IPS-20b (cell line): Measurements from ENCODE around the gene PCYOX1L.

Experiments
- H3K27ac ChIP-seq: one replicate; pipeline ENCODE4 v1.5.1; 2013; ENCODE audit warnings: low read length
- H3K27me3 ChIP-seq: 2 replicates; pipeline ENCODE4 v1.6.1; 2013; ENCODE audit warnings: mild to moderate bottlenecking, low read length, inconsistent platforms; ENCODE audit not compliant: insufficient read depth
- H3K36me3 ChIP-seq: 2 replicates; pipeline ENCODE4 v1.6.1; 2013; ENCODE audit warnings: low read depth, mild to moderate bottlenecking, inconsistent platforms, low read length, moderate library complexity; ENCODE audit not compliant: insufficient read depth
- H3K4me1 ChIP-seq: 2 replicates; pipeline ENCODE4 v1.6.1; 2013; ENCODE audit warnings: mild to moderate bottlenecking, control low read depth, inconsistent platforms, low read length, moderate library complexity; ENCODE audit not compliant: insufficient read depth
- H3K4me3 ChIP-seq: 2 replicates; pipeline ENCODE4 v1.5.1; 2013; ENCODE audit warnings: mild to moderate bottlenecking, low read length, inconsistent platforms
- H3K9ac ChIP-seq: 2 replicates; pipeline ENCODE4 v1.6.1; 2013; ENCODE audit warnings: low read depth, mild to moderate bottlenecking, inconsistent platforms, low read length, moderate library complexity
- H3K9me3 ChIP-seq: 2 replicates; pipeline ENCODE4 v1.6.1; 2013; ENCODE audit warnings: mild to moderate bottlenecking, low read depth, low read length, inconsistent platforms; ENCODE audit not compliant: insufficient read depth

PCYOX1L gene, protein sequence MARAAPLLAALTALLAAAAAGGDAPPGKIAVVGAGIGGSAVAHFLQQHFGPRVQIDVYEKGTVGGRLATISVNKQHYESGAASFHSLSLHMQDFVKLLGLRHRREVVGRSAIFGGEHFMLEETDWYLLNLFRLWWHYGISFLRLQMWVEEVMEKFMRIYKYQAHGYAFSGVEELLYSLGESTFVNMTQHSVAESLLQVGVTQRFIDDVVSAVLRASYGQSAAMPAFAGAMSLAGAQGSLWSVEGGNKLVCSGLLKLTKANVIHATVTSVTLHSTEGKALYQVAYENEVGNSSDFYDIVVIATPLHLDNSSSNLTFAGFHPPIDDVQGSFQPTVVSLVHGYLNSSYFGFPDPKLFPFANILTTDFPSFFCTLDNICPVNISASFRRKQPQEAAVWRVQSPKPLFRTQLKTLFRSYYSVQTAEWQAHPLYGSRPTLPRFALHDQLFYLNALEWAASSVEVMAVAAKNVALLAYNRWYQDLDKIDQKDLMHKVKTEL

DNA sequence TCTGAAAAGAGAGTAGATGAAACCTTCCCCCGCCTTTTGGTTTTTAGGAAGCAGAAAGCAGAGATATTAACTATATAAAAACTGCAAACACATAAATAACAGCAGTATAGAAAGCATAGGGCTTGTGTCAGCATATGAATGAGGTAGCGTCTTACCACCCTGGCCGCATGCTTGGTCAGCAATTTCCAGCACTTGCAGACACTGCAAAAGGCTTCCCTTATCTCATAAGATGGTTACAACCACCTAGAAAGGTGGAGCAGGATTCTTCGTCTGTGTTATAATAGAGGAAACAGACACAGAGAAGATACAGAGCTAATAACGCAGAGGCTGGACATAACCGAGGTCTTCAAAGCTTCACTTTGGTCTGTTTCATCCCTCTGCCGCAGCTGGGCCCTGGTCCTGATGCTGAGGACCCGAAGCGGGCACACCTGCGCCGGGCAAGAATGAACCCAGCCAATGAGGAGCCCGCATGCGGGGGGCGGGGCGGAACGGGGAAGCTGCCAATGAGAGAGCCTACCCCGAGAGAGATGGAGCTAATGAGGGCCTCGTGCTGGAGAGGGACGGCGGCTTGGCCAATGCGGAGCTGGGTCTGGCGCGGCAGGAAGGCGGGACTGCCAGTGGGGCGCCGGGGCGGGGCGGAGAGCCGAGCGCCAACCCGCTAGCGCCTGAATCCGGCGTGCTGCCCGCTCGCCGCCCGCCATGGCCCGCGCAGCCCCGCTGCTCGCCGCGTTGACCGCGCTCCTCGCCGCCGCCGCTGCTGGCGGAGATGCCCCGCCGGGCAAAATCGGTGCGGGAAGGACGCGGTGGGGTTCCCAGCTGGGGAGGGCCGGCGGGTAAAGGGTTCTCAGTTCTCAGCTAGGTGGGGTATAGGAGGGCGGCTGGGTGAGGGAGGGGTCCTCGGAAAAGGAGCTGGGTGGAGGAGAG, at the start of gene PCYOX1L:
Gene PCYOX1L, plus strand, starts transcription at position 677 of the 924 bp plus-strand sequence. Its CDS starts 23 bp downstream, at position 700.
- Histone ChIP-seq H3K9ac (peak within 1 kb of the TSS; percentile 85; the same call in 1 of the 2 replicates), H3K27ac (no peak within 1 kb of the TSS)

DNA sequence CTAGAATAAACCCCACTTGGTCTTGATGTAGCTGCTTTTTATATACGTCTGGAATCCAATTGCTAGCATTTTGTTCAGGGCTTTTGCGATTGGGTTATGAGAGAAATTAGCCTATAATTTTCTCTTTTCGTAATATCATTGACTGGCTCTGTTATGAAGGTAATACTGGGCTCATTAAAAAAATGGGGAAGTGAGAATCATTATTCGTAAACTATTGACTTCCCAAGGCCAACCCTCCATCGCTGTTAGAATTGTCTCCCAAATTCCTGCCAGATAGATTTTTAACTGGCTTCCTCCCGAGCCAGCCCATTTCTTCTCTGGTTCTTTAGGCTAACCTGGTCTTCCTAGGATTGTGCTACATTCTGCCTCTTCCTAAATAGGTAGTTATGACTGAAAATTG, 48.5 kb upstream of the PCYOX1L start:
- H3K4me1 ChIP-seq = peaks cover 4% of the 10 kb centered on the region; the same call in 1 of the 2 replicates

More for the DNA sequence above, at the start of gene PCYOX1L:
- Histone ChIP-seq H3K27me3 (no peaks in the 10 kb centered on the region), H3K9me3 (no peaks in the 10 kb centered on the region), H3K36me3 (peaks cover 34% of the 10 kb centered on the region), H3K4me1 (no peaks in the 10 kb centered on the region), H3K4me3 (peak within 1 kb of the TSS; percentile 72)

DNA sequence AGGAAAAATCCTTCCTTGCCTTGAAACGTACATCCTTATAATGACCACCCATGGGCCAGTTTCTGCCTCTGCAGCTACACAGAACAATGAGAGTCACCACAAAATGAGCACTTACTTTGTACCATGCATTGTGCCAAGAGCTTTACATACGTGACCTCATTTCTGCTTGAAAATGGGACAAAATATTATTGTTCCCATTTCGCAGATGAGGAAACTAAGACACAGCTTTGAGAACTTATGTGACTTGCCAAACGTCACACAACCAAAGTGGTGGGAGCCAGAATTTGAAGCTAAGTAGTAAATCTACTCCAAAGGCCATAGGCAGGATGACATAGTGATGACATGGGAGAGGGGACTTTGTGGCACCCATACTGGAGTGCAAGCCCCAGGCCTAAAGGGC, 47.4 kb upstream of the PCYOX1L start:
- peaks cover 4% of the 10 kb centered on the region; the same call in 1 of the 2 replicates for H3K4me1 ChIP-seq
- no peaks in the 10 kb centered on the region for H3K27me3 ChIP-seq
- H3K9me3 ChIP-seq = no peaks in the 10 kb centered on the region
- no peak overlapping the region for H3K27ac ChIP-seq
- H3K9ac ChIP-seq = no peak overlapping the region
- H3K4me3 ChIP-seq = no peak overlapping the region
- H3K36me3 ChIP-seq = no peaks in the 10 kb centered on the region

More for the DNA sequence above, 48.5 kb upstream of the PCYOX1L start:
- Histone ChIP-seq H3K9me3 (no peaks in the 10 kb centered on the region), H3K9ac (no peak overlapping the region), H3K27me3 (no peaks in the 10 kb centered on the region), H3K27ac (no peak overlapping the region), H3K4me3 (no peak overlapping the region), H3K36me3 (no peaks in the 10 kb centered on the region)

DNA sequence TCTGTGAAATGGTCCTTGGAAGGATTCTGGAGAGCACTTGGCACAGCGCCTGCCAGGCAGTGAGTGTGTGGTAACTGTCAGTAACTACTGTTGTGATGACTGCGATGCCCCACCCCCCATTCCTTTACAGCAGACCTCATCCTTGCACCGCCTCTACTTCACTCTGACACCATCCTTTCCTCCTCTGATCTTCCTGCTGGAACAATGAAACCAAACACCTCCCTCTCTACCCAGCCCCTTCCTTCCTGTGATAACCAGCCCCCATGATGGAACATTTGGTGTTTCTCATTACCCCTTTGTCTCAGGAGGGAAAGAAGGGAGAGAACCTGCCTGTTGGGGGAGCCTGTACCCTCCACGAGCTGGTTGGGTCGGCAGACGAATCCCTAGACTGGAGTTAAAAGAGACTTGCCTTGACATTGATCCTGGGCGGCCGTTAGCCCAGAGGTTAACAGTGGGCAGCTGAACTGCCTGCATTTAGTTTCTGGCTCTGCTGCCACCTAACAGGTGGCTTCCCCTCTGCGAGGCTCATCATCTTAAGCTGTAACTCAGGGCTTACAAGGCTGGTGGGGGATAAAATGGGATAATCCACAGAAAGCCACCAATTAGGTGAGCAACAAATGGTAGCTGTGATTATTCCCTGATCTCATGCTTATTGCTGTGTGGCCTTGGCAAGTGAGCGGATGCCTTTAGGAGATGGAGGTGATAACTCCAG, 46.7 kb upstream of the PCYOX1L start:
- Histone ChIP-seq H3K4me3 (no peak overlapping the region), H3K9ac (no peak overlapping the region), H3K4me1 (peaks cover 4% of the 10 kb centered on the region; the same call in 1 of the 2 replicates), H3K9me3 (no peaks in the 10 kb centered on the region), H3K36me3 (no peaks in the 10 kb centered on the region), H3K27me3 (no peaks in the 10 kb centered on the region), H3K27ac (no peak overlapping the region)

DNA sequence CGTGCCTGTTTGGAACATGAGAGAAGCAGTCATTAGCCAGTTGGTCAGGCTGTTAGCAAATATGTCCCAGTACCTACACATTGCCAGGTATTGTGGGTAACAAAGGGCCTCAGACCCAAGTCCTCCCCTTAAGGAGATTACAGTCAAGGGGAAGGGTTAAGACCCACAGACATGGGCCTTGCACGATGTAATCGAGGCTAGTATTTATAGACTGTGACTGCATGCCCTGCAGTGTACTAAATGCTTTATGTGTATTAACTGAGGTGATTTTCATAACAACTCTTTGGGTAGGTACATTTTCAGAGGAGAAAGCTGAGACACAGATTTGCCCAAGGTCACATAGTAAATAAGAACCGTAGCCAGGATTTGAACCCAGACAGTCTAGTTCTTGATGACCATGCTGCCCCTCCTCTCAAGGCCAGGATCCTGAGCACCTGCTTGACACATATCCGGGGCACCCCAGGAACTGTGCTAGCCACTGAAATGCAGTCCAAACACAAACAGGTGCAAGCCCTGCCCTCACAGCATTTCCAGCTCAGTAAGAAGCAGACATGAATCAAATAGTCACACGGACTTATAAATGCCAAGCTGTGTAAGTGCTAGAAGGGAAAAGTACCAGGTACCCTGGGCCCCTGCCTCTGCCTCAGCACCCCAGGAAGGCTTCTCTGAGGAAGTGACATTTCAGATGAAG, 44.5 kb upstream of the PCYOX1L start:
- peaks cover 8% of the 10 kb centered on the region; the same call in 1 of the 2 replicates for H3K4me1 ChIP-seq
- H3K27ac ChIP-seq = no peak overlapping the region
- no peaks in the 10 kb centered on the region for H3K36me3 ChIP-seq
- no peaks in the 10 kb centered on the region for H3K27me3 ChIP-seq
- no peak overlapping the region for H3K9ac ChIP-seq
- no peaks in the 10 kb centered on the region for H3K9me3 ChIP-seq
- H3K4me3 ChIP-seq = no peak overlapping the region

DNA sequence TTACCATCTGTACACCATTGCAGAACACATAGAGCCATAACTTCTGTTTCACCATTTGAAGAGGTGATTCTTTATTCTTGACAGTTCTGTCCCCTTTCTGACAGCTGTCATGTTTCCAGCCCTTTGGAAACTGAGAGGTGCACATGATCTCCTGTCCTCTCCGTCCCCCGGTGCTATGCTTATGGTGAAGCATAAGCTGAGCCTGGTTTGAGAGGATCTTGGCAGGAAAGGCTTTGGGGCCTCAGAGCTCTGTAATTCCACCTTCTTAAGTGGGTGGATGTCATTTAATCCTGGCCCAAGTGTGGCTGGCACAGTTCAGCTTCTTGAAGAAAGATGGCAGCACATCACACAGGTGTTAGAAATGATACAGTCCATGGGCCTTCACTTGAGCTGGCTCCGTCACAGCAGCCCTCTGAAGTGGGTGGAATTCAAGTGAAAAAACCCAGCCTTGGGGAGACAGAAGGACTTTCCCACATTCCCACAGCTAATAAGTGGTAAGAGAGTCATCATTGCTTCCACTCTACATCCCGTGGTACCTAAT, 43.2 kb upstream of the PCYOX1L start:
- no peak overlapping the region for H3K27ac ChIP-seq
- no peaks in the 10 kb centered on the region for H3K27me3 ChIP-seq
- peaks cover 8% of the 10 kb centered on the region; the same call in 1 of the 2 replicates for H3K4me1 ChIP-seq
- H3K36me3 ChIP-seq = no peaks in the 10 kb centered on the region
- no peaks in the 10 kb centered on the region for H3K9me3 ChIP-seq
- H3K9ac ChIP-seq = no peak overlapping the region
- no peak overlapping the region for H3K4me3 ChIP-seq

DNA sequence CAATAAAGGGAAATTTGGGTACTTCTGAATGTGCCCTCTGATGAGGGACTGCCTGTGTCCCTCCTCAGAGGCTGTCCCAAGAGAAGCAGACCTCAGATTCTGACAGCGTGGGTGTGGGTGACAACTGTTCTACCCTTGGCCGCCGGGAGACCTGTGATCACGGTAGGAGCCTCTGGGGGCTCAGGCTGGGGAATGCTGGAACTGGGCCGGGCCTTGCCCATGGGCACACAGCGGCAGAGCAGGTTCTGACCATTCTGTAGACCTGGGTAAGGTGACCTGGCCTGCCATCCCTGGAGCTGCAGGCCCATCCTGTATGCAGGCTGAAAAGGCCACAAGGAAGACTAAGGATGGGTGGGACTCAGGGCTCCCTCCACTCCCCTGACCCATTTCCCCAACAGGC, 42.1 kb upstream of the PCYOX1L start:
- no peak overlapping the region for H3K4me3 ChIP-seq
- peaks cover 7% of the 10 kb centered on the region; the same call in 1 of the 2 replicates for H3K4me1 ChIP-seq
- no peak overlapping the region for H3K9ac ChIP-seq
- no peaks in the 10 kb centered on the region for H3K27me3 ChIP-seq
- no peaks in the 10 kb centered on the region for H3K9me3 ChIP-seq
- no peak overlapping the region for H3K27ac ChIP-seq
- no peaks in the 10 kb centered on the region for H3K36me3 ChIP-seq

DNA sequence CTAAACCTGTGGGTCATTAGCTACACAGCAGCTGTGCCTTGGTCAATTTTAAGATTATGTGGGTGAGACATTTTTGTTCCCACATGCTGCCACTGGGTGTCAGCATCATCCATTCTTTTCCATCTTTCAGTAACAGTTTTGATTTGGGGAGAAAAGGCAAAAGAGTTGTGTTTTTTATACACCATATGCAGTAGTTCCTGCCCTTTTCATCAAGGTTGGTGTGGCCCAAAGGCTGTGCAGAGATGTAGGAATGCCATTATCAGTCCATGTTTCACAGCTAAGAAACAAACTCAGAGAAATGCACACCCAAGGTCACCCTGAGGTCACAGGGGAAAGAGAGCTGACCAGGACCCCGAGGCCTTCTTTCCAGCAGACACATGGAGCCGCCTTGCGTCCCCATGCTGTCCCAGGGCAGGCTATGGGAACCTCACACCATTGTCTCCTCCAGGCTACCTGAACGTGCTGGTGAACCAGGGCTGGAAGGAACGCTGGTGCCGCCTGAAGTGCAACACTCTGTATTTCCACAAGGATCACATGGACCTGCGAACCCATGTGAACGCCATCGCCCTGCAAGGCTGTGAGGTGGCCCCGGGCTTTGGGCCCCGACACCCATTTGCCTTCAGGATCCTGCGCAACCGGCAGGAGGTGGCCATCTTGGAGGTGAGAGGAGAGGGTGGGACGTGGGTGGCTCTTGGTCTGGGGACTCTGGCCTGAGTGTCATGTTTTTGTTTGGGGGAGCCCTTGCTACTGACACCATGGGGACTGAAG, 40.4 kb upstream of the PCYOX1L start:
- H3K36me3 ChIP-seq = no peaks in the 10 kb centered on the region
- peaks cover 3% of the 10 kb centered on the region; the same call in 1 of the 2 replicates for H3K4me1 ChIP-seq
- H3K27me3 ChIP-seq = no peaks in the 10 kb centered on the region
- H3K27ac ChIP-seq = no peak overlapping the region
- no peak overlapping the region for H3K9ac ChIP-seq
- no peak overlapping the region for H3K4me3 ChIP-seq
- no peaks in the 10 kb centered on the region for H3K9me3 ChIP-seq

DNA sequence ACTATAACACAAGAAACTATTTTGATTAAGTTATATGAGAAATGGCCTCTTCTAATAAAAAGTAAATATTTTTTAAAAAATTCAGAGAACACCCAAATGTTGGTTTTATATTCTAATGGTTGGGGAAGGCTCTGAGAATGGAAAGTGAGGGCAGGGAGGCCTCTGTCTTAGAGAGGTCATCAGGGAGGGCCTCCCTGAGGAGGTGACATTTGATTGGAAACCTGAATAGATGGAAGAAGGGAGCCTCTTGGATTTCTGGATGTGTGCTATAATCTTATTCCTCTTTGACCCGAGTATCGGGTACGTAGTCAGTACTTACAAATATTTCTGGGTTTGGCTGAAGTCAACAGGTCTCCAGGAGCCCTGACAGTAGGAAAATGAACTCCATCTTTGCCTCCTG, 38.7 kb upstream of the PCYOX1L start:
- Histone ChIP-seq H3K36me3 (no peaks in the 10 kb centered on the region), H3K4me3 (no peak overlapping the region), H3K9me3 (no peaks in the 10 kb centered on the region), H3K9ac (no peak overlapping the region), H3K4me1 (peaks cover 3% of the 10 kb centered on the region; the same call in 1 of the 2 replicates), H3K27me3 (no peaks in the 10 kb centered on the region), H3K27ac (no peak overlapping the region)

DNA sequence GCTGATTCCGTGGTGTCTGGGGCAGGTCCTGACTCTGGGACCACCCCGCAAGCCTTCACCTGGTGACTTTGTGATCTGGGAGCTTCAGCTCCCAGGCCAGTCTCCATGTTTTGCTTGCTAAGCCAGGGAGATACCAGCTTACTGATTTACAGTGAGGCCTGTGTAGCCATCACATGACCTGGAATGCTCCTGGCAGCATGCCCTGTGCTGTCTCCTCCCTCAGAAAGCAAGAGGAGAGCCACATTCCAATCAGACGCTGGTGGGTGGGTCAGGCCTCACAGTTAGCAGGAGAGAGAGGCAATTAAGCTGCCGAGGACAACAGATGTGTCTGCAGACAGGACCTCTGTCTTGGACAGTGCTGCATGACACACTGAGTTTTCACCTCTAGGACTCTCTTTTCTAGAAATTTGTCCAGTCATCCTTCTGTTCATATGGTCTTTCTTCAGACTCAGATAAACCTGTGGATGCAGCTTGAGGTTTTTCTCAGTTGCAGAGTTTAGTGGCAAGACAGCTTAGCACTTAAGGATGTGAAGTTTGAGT, 37.0 kb upstream of the PCYOX1L start:
- Histone ChIP-seq H3K9me3 (no peaks in the 10 kb centered on the region), H3K27me3 (no peaks in the 10 kb centered on the region), H3K4me1 (peaks cover 3% of the 10 kb centered on the region; the same call in 1 of the 2 replicates), H3K27ac (no peak overlapping the region), H3K9ac (no peak overlapping the region), H3K4me3 (no peak overlapping the region), H3K36me3 (no peaks in the 10 kb centered on the region)
